A549 treated with CORT108297 at 1 μM for 4 hours (cell line): ENCODE measurements around the gene RASGRP1. TPM values are rescaled to one million over a fixed set of nuclear protein-coding genes. Genes with fewer than 3 reads are reported as not detected.

Experiments used
- total RNA-seq: library from RNA; stranded (reverse); fragments of 200-300 nt; extraction: Qiagen RNA extraction; gene quantifications from 5 replicates; pipeline ENCODE4 v1.2.3, GENCODE V29; 2022

Gene RASGRP1
- total RNA-seq: 0.16 to 0.36 TPM (median 0.25 TPM) in 5 replicates

DNA sequence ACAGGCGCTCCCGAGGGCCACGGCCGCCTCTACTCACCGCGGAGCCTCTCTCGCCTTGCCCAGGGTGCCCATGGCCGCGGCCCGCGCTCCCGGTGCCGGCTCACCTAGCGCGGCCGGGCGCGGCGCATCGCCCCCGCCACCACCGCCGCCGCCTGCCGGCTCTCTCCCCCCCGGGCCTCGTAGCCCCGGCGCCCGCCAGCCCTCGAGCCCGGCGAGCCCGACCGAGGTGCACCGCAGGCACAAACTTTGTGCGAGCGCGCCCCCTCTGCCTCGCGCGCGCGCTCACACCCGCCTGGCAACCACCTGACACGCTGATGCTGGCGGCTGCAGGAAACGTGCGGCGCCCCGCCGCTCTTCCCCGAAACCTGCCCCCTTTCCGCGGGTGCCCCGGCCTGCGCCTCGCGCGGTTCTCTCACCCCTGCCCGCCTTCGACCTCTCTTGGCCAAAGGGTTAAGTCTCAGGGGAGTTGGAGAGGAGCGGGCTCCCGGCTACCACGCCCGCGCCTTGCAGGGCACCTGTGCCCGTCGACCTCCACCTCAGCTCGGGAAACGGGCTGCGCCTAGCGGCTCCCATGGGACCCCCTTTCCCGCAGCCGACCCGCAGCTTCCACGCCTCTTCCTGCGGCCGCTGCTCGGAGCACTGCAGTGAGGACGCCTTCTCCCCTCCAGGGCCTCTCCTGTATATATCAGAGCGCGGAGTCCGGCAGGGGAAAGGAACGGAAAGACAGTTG is at the start of gene RASGRP1:
Gene RASGRP1 (minus strand): TSS at position 258 of the 730 bp plus-strand sequence. CDS start 186 bp downstream, at position 72.

DNA sequence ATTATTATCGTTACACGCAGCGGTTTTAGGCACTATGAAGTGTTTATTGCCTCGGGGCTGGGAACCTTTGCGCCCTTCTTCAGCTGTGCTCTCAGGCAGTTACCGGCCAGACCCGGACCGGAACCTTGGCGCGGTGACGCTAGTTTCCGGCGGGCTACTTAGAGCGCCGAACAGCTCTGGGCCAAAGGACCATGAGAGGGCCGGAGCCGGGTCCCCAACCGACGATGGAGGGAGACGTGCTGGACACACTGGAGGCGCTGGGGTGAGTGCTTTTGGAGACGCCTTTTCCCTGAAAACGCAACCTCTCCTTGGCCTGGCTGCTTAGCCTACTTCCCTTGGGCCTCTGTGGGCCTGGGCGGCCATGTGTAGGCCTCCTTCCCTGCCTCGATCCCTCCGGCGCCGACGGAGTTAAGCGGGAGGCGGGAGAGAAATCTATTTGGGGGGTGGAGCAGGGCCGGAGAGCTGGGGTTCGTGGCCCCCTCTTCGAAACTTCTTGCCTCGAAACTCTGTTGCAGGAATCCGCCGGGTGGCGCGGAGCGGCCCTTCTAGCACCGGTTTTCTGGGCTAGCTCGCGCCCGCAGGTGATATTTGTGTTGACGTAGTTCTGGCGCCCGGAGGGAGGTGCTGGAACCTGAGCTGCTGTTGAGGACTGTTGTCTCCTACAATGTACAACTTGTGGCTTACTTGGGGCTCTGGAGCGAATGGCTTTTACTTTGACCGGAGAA is 110.5 kb downstream of the RASGRP1 start, which contains the start of gene FAM98B:
Gene FAM98B (plus strand): TSS at position 157 of the 725 bp plus-strand sequence. CDS start 35 bp downstream, at position 192.

Other genes starting within 250 kb of the RASGRP1 start
- gene FAM98B, start 110.7 kb downstream of the RASGRP1 start, total RNA-seq: 9.2 to 13.6 TPM (median 10.3 TPM) in 5 replicates